HCT116 (cell line): Measurements from ENCODE around the gene PSMC5. TPM values are rescaled to one million over a fixed set of nuclear protein-coding genes. Genes with fewer than 3 reads are reported as not detected.

Experiments used
- ATAC-seq: fragments of 200-7000 bp; cut with Tn5 transposase; 2 replicates; pipeline ENCODE4 v1.9.1; 2020; ENCODE audit warnings: mild to moderate bottlenecking, moderate library complexity
- BruUV-seq: library from RNA; stranded (reverse); fragments of 400-500 nt; replicated peaks from 2 replicates; lab custom pipeline; 2021; lab: Mats Ljungman, UMichigan
- CTCF ChIA-PET: fragments of 300-600 bp; sonication (Branson Sonifier 250); formaldehyde crosslinking; loops from one replicate; lab custom pipeline; 2021; ENCODE audit warnings: antibody characterized with exemption; lab: Charles Lee
- POLR2A ChIA-PET: fragments of 300-600, 350-600 bp; sonication (Branson Sonifier 250); formaldehyde crosslinking; loops from one replicate; lab custom pipeline; 2021; ENCODE audit warnings: antibody characterized with exemption; lab: Charles Lee
- RAD21 ChIA-PET, 2 experiments: fragments of 300-600 bp; sonication (Branson Sonifier 250); formaldehyde crosslinking; loops; one replicate each; lab custom pipeline; 2023; ENCODE audit warnings: low total read pairs in 2 of 2; ENCODE audit not compliant: uncharacterized antibody in 2 of 2, unreplicated experiment in 2 of 2, low non-redundant PET in 1 of 2; lab: Charles Lee
- DNase-seq: peaks from one replicate; pipeline ENCODE4 v3.0.0-alpha.2; 2010; ENCODE audit warnings: low read depth, low spot score
- H2AFZ ChIP-seq: fragments of 200-600 bp; shearing (Covaris generic), sonication (generic); 2 replicates; pipeline ENCODE4 v1.6.1; 2017; ENCODE audit warnings: low read depth, mixed run types, mixed read lengths, antibody characterized with exemption, low read length; ENCODE audit not compliant: poor library complexity, severe bottlenecking
- H3K27ac ChIP-seq: 2 replicates; pipeline ENCODE4 v1.5.1; 2012; ENCODE audit warnings: low read depth, low read length
- H3K27me3 ChIP-seq: fragments of 200-600 bp; sonication (generic); 2 replicates; pipeline ENCODE4 v1.6.1; 2016; ENCODE audit warnings: mixed run types, low read length, mixed read lengths; ENCODE audit not compliant: insufficient read depth
- H3K36me3 ChIP-seq, 2 experiments: fragments of 200-500 bp in 1 of 2; fragments of 200-600 bp in 1 of 2; sonication (Bioruptor generic) in 1 of 2; sonication (generic) in 1 of 2; 2 replicates each; pipeline versions ENCODE4 v1.5.1 to v1.6.1; 2014 to 2016; ENCODE audit warnings: low read length in 2 of 2, inconsistent platforms in 1 of 2, mixed read lengths in 1 of 2, mixed run types in 1 of 2; ENCODE audit not compliant: insufficient read depth in 2 of 2, control insufficient read depth in 1 of 2
- H3K4me1 ChIP-seq, 2 experiments: fragments of 200-600 bp in 1 of 2; sonication (generic) in 1 of 2; 2 replicates each; pipeline versions ENCODE4 v1.5.1 to v1.6.1; 2012 to 2017; ENCODE audit warnings: low read length in 2 of 2, inconsistent platforms in 1 of 2, mild to moderate bottlenecking in 1 of 2, mixed read lengths in 1 of 2, mixed run types in 1 of 2, moderate library complexity in 1 of 2; ENCODE audit not compliant: insufficient read depth in 2 of 2, control insufficient read depth in 1 of 2
- H3K4me2 ChIP-seq: fragments of 200-600 bp; sonication (generic); 2 replicates; pipeline ENCODE4 v1.6.1; 2017; ENCODE audit warnings: mixed run types, low read length, mixed read lengths
- H3K4me3 ChIP-seq, 2 experiments: fragments of 200-600 bp in 1 of 2; sonication (generic) in 1 of 2; replicated peaks in 1 of 2; 2 replicates each; pipeline ENCODE4 v1.5.1; 2011 to 2016; ENCODE audit warnings: low read length in 2 of 2, control low read depth in 1 of 2, low read depth in 1 of 2, mild to moderate bottlenecking in 1 of 2, mixed read lengths in 1 of 2, mixed run types in 1 of 2
- H3K79me2 ChIP-seq: fragments of 200-600 bp; sonication (generic); 2 replicates; pipeline ENCODE4 v1.6.1; 2017; ENCODE audit warnings: mild to moderate bottlenecking, mixed run types, low read length, moderate library complexity, mixed read lengths; ENCODE audit not compliant: insufficient read depth
- H3K9ac ChIP-seq: fragments of 200-600 bp; sonication (generic); 2 replicates; pipeline ENCODE4 v1.6.1; 2016; ENCODE audit warnings: low read length, mixed read lengths
- H3K9me2 ChIP-seq: fragments of 200-600 bp; sonication (generic), shearing (Covaris generic); 2 replicates; pipeline ENCODE4 v1.6.1; 2017; ENCODE audit warnings: mixed run types, mild to moderate bottlenecking, moderate library complexity; ENCODE audit not compliant: insufficient read depth
- H3K9me3 ChIP-seq, 2 experiments: fragments of 200-500 bp in 1 of 2; fragments of 200-600 bp in 1 of 2; sonication (Bioruptor generic) in 1 of 2; sonication (generic) in 1 of 2; 2 replicates each; pipeline ENCODE4 v1.6.1; 2014 to 2017; ENCODE audit warnings: low read length in 2 of 2, mixed read lengths in 2 of 2, inconsistent platforms in 1 of 2, low read depth in 1 of 2, mild to moderate bottlenecking in 1 of 2, mixed run types in 1 of 2, moderate library complexity in 1 of 2; ENCODE audit not compliant: control insufficient read depth in 1 of 2, insufficient read depth in 1 of 2
- H4K20me1 ChIP-seq: fragments of 200-600 bp; sonication (generic), shearing (Covaris generic); 2 replicates; pipeline ENCODE4 v1.6.1; 2017; ENCODE audit warnings: mixed run types, mild to moderate bottlenecking, moderate library complexity; ENCODE audit not compliant: insufficient read depth
- ATF3 ChIP-seq: IDR thresholded peaks from 2 replicates; pipeline ENCODE4 v1.6.1; 2012
- CEBPB ChIP-seq: IDR thresholded peaks from 2 replicates; pipeline ENCODE4 v1.6.1; 2012; ENCODE audit warnings: low read depth
- EZH2 ChIP-seq: fragments of 200-600 bp; sonication (generic); IDR thresholded peaks from 2 replicates; pipeline ENCODE4 v1.6.1; 2017; ENCODE audit warnings: antibody characterized with exemption, mixed run types
- FOSL1 ChIP-seq: IDR thresholded peaks from 2 replicates; pipeline ENCODE4 v1.6.1; 2012; ENCODE audit warnings: low read depth
- MAX ChIP-seq: IDR thresholded peaks from 2 replicates; pipeline ENCODE4 v1.6.1; 2012
- POLR2AphosphoS5 ChIP-seq: IDR thresholded peaks from 2 replicates; pipeline ENCODE4 v1.6.1; 2011; ENCODE audit warnings: mild to moderate bottlenecking, low read depth, low read length, moderate library complexity
- SP1 ChIP-seq: IDR thresholded peaks from 2 replicates; pipeline ENCODE4 v1.6.1; 2012; ENCODE audit warnings: low read depth
- TCF7L2 ChIP-seq: IDR thresholded peaks from 2 replicates; pipeline ENCODE4 v1.7.0; 2011; ENCODE audit warnings: borderline replicate concordance, inconsistent platforms; ENCODE audit not compliant: insufficient read depth, insufficient read length; ENCODE audit errors: extremely low read depth
- YY1 ChIP-seq: IDR thresholded peaks from 2 replicates; pipeline ENCODE4 v1.6.1; 2011; ENCODE audit warnings: low read length, low read depth, moderate library complexity, mild to moderate bottlenecking; ENCODE audit not compliant: insufficient replicate concordance; ENCODE audit errors: extremely low read depth
- ZNF274 ChIP-seq: fragments of 200-500 bp; sonication (Bioruptor generic); IDR thresholded peaks from 2 replicates; pipeline ENCODE4 v1.6.1; 2014; ENCODE audit warnings: mild to moderate bottlenecking, low read depth, low read length, inconsistent platforms
- intact Hi-C: fragments of 100-400 bp; cut with micrococcal nuclease; formaldehyde crosslinking; loops from 2 replicates; pipeline ENCODE4 v1.10.0; 2022
- total RNA-seq: library from RNA; stranded (reverse); gene quantifications from one replicate; pipeline ENCODE4 v1.2.1, GENCODE V29; 2021; ENCODE audit not compliant: unreplicated experiment
- TF ChIP-seq, protein P1 (sequence below): IDR thresholded peaks from 2 replicates; pipeline ENCODE4 v1.6.1; 2012; ENCODE audit warnings: low read depth

PSMC5 gene
- total RNA-seq, 1 experiment from 2014 or later, result 193 TPM

GRCh38 chr17:63837480-63837879 is 10.2 kb downstream of the PSMC5 start (continued):
- TF ChIP-seq ATF3, result no peak
- TF ChIP-seq CEBPB, result no peak
- no peak for TF ChIP-seq FOSL1
- no peak for TF ChIP-seq POLR2AphosphoS5
- TF ChIP-seq YY1, result no peak

DNA sequence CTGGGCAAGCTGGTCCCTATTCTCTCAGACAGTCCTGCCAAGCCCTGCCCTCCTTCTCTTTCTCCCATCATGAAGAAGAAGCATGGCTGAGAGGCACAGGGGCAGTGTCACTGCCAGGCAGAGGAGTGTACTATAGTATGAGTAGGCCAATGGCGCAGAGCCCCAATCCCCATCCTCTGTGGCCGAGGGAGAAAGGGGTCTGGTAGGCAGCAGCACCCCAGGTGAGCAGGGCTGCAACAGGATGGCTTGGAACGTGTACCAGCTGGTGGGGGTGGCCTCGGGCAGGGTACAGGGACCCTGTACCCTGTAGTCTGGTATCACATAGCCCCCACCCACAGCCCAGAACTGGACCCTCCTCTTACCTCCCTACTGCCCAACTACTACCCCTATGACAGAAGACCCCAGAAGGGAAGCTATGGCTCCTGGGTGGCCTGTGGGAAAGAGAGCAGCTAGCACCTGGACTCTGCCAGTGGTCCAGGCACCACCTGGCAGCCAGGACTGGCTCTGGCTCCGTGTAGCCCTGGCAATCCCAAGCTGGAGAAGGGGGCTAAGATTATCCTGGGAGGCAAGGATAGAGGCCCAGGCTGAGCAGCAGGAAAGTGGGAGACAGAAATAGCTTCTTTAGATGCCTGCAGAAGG is 10.8 kb downstream of the PSMC5 start:
- peaks cover 21 to 42% of the 10 kb centered on the region in 2 experiments for H3K36me3 ChIP-seq
- no peak overlapping the region for H3K4me3 ChIP-seq
- RAD21 ChIA-PET, result no interaction called here
- H3K4me1 ChIP-seq, result peaks cover 33 to 45% of the 10 kb centered on the region in 2 experiments
- no peak for ATAC-seq
- no peak overlapping the region for H2AFZ ChIP-seq
- H3K9me2 ChIP-seq, result no peaks in the 10 kb centered on the region
- no peak overlapping the region; the same call in 1 of the 2 replicates for H3K27ac ChIP-seq
- H3K9me3 ChIP-seq, result no peaks in the 10 kb centered on the region
- CTCF ChIA-PET, result no interaction called here
- H3K9ac ChIP-seq, result no peak overlapping the region
- H3K27me3 ChIP-seq, result no peaks in the 10 kb centered on the region
- no peaks in the 10 kb centered on the region for H4K20me1 ChIP-seq
- peaks cover 69% of the 10 kb centered on the region for H3K79me2 ChIP-seq
- POLR2A ChIA-PET, result interaction anchor here (0.6 to 2.1 kb wide), 3 partner anchors 8 to 39 kb away, joined by 4 to 7 read pairs (median 6); no protein-coding TSS in a partner anchor
- H3K4me2 ChIP-seq, result no peak overlapping the region
- intact Hi-C loops, result no loop called here
- TF ChIP-seq SP1, result no peak
- no peak for TF ChIP-seq MAX
- no peak for TF ChIP-seq ZNF274
- TF ChIP-seq, protein P1, sequence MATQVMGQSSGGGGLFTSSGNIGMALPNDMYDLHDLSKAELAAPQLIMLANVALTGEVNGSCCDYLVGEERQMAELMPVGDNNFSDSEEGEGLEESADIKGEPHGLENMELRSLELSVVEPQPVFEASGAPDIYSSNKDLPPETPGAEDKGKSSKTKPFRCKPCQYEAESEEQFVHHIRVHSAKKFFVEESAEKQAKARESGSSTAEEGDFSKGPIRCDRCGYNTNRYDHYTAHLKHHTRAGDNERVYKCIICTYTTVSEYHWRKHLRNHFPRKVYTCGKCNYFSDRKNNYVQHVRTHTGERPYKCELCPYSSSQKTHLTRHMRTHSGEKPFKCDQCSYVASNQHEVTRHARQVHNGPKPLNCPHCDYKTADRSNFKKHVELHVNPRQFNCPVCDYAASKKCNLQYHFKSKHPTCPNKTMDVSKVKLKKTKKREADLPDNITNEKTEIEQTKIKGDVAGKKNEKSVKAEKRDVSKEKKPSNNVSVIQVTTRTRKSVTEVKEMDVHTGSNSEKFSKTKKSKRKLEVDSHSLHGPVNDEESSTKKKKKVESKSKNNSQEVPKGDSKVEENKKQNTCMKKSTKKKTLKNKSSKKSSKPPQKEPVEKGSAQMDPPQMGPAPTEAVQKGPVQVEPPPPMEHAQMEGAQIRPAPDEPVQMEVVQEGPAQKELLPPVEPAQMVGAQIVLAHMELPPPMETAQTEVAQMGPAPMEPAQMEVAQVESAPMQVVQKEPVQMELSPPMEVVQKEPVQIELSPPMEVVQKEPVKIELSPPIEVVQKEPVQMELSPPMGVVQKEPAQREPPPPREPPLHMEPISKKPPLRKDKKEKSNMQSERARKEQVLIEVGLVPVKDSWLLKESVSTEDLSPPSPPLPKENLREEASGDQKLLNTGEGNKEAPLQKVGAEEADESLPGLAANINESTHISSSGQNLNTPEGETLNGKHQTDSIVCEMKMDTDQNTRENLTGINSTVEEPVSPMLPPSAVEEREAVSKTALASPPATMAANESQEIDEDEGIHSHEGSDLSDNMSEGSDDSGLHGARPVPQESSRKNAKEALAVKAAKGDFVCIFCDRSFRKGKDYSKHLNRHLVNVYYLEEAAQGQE, result no peak
- TF ChIP-seq EZH2, result no peak
- no peak for TF ChIP-seq YY1
- TF ChIP-seq TCF7L2, result no peak
- TF ChIP-seq POLR2AphosphoS5, result no peak
- no TSS peak for BruUV-seq
- DNase-seq, result no peak
